Frontal cortex (tissue), 4 donors: Measurements from ENCODE around the gene PLPP2. TPM values are rescaled to one million over a fixed set of nuclear protein-coding genes. Genes with fewer than 3 reads are reported as not detected.
"Not testable (repeated sequence)": the region's sequence is repeated elsewhere in the genome, so short reads cannot be mapped to it uniquely, and the experiment has no call there.

ENCODE experiments used
- DNase-seq, 2 donors: peaks; one replicate each; pipeline ENCODE4 v3.0.0; 2012; ENCODE audit warnings: low spot score in 2 of 2
- FAIRE-seq: peaks from 2 replicates; lab custom pipeline; 2012; peaks lifted over from hg19 to GRCh38; lab: Jason Lieb, UNC
- total RNA-seq: library from RNA; depleted of rRNA; stranded (reverse); fragments of >200 nt; gene quantifications from one replicate; pipeline ENCODE4 v1.2.3, GENCODE V29; 2014
- donor health status: control.
- donor health status: control.
- donor health status: control.

The PLPP2 gene
- total RNA-seq, 1 donor from 2014 or later, result 2.4 TPM

DNA sequence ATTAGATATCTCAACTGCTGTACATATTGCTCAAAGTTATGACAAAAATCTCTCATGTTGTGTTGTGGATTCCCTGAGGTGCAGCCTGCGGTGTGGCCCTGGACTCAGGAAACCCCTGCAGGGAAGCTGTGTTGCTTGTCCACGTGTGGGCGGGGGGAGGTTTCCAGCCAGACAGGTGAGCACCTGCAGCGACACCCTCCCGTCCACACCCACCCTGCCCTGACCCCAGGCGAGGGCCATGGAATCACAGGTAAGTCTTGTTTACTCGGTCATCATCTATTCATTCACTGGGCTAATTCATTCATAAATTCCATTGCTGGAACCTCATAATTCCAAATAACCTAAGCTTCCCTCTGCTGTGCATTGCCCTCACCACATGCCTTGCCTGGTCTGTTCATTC lies 14.1 kb downstream of the PLPP2 start:
- no peak for DNase-seq
- no peak for FAIRE-seq

DNA sequence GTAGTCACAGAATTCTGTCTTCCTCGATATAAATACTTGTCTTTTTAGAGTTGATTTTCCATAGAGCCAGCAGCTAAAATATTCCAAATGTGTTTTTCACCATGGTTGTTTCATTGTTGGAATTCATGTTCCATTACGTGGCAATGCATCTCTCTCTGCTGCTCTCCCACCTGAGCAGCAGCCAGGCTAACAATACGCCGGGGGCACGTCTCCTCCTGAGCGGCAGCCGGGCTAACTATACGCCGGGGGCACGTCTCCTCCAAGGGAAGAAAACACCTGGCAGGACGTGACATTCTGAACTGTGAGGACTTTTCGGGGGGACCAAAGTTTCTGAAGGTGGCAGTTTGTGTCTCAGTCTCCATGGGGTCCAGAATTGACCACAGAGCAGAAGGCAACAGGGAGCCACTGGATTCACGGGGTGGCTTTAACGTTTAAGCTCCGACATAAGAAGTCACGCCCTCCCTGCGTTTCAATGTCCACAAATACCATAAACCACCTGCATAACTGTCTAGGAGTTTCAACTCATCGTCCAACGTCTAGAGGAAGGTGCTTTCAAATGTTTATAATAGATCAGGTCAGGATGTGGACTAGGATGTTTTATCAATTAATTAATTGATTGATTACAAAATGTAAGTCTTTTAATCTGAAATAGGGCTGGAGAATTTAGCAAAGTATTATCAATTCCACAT lies 15.1 kb downstream of the PLPP2 start:
- FAIRE-seq (no peak), DNase-seq (no peak)

DNA sequence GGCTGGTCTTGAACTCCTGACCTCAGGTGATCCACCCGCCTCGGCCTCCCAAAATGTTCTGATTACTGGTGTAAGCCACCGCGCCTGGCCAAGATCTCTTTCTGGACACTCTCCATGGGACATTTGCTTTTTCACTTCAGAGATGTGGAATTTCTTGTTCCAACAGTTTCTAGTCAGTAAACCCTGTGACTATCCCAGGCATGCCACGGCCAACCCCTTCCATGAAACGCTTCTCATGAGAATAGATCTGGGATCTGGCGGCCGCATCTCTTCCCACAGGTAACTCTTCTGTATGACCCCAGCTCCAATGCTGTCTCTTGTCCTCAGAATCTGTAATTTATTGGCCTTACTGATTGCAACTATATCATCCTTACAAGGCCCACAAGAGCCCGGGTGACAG lies 16.2 kb downstream of the PLPP2 start:
- FAIRE-seq (no peak), DNase-seq (no peak)

DNA sequence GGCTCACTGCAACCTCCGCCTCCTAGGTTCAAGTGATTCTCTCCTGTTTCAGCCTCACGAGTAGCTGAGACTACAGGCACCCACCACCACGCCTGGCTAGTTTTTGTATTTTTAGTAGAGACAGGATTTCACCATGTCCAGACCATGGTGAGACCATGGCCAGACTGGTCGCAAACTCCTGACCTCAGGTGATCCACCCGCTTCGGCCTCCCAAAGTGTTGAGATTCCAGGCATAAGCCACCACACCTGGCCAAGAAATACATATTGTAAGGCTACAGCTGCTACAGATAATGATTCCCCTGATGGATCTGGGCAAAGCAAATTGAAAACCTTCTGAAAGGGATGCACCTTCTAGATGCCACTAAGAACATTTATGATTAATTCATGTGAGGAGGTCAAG lies 17.8 kb downstream of the PLPP2 start:
- DNase-seq (no peak), FAIRE-seq (no peak)

DNA sequence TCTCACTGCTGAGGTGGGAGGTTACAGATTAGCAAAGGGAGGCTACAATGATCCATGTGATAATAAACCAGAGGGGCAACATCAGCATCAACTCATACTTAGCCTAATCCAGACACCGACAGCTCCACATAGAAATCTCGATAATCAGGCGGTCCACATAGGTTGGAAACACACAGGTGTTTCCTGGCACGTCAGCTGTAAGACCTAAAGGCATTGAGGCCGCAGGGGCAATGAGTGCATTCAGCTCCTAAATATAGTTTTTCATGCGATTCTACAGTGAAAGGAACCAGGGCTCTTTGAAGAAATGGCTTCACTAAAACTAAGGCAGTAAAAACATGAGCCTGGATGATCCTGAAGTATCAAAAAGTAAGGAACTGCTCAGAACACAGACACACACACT lies 19.3 kb downstream of the PLPP2 start:
- FAIRE-seq (no peak), DNase-seq (no peak)

DNA sequence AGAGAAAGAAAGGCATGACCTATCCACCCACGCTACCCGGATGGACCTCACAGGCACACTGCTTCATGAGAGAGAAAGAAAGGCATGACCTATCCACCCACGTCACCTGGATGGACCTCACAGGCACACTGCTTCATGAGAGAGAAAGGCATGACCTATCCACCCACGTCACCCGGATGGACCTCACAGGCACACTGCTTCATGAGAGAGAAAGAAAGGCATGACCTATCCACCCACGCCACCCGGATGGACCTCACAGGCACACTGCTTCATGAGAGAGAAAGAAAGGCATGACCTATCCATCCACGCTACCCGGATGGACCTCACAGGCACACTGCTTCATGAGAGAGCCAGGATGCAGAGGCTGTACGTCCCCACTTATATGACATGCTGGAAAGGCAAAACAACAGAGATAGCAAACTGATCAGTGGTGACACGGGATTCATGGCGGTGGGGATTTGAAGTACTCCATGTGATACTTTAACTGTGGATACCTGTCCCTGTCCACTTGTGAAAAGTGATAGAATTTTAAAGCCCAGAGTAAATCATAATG lies 20.4 kb downstream of the PLPP2 start:
- FAIRE-seq, DNase-seq: not testable (repeated sequence)

DNA sequence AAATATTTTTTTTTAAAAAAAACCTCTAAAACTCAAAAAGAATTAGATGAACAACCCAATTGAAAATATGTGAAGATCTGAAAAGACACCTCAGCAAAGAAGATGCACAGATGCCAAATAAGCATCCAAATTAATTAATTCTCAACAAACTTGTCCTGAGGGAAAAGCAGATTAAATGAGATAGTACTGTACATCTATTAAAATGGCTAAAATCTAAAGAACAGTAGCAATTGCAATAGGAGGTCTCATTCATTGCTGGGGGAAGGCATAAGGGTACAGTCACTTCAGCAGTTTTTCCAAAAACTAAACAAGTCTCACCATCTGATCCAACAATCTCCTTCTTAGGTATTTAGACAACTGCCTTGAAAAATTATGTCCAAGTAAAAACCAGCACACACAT lies 22.0 kb downstream of the PLPP2 start:
- DNase-seq (no peak), FAIRE-seq (no peak)

DNA sequence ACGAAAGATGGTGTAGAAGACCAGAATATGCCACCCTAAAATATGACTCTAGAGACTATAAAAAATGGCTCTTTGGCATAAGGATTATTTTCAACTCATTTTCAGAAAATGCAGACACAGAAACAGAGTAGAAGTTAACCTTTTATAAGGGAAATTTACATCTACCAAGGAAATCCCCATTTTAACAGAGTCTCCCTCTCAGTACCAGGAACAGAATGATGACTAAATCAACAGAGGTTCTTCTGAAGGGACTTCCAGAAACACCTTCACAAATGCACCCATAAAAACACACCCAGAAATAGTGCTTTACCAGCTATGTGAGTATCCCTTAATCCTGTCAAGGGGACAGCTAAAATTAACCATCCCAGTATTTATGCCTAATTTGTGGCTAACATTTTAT lies 29.1 kb downstream of the PLPP2 start:
- DNase-seq (no peak), FAIRE-seq (no peak)

DNA sequence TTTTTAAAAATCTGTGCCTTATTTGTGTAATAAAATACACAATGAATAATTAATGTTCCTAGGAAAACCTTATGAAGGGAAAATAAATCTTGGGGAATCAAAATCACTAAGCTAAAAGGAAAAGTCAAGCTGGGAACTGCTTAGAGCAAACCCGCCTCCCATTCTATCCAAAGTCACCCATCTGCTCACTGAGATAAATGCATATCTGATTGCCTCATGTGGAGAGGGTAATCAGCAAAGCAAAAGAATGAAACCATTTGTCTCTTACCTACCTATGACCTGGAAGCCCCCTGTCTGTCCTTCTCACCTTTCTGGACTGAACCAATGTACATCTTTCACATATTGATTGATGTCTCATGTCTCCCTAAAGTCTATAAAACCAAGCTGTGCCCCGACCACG lies 34.4 kb downstream of the PLPP2 start:
- FAIRE-seq, DNase-seq: not testable (repeated sequence)

DNA sequence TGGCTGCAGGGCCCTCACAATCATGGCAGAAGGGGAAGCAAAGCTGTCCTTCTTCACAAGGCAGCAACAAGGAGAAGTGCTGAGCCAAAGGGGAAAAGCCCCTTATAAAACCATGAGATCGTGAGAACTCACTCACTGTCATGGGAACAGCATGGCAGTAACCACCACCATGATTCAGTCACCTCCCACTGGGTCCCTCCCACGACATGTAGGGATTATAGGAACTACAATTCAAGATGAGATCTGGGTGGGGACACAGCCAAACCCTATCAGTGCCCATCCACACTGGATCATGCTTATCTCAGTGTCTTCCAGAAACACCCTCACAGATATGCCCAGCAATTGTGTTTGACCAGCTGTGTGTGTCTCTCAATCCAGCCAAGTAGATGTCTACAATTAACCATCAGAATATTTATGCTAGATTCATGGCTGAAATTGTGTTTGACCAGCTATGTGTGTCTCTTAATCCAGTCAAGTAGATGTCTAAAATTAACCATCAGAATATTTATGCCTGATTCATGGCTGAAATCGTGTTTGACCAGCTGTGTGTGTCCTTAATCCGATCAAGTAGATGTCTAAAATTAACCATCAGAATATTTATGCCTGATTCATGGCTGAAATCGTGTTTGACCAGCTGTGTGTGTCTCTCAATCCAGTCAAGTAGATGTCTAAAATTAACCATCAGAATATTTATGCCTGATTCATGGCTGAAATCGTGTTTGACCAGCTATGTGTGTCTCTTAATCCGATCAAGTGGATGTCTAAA lies 38.6 kb downstream of the PLPP2 start:
- FAIRE-seq, result not testable (repeated sequence)

DNA sequence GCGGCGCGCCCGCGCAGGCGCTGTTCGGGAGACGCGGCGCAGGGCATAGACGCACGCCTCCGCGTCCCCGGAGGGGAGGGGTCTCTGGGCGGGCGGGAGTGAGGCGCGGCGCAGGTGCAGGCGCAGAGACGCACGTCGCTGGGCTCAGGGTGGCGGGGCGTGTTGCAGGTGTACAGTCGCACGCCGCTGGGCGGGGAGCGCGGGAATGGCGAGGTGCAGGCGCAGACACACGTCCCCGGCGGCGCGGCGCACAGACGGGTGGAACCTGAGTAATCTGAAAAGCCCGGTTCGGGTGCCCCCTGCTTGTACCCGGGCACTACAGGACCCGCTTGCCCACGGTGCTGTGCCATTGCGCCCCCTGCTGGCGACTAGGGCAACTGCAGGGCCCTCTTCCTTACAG lies 44.7 kb downstream of the PLPP2 start:
- FAIRE-seq, result no peak
- no peak for DNase-seq

More for the DNA sequence above, 38.6 kb downstream of the PLPP2 start:
- DNase-seq, result not testable (repeated sequence)

DNA sequence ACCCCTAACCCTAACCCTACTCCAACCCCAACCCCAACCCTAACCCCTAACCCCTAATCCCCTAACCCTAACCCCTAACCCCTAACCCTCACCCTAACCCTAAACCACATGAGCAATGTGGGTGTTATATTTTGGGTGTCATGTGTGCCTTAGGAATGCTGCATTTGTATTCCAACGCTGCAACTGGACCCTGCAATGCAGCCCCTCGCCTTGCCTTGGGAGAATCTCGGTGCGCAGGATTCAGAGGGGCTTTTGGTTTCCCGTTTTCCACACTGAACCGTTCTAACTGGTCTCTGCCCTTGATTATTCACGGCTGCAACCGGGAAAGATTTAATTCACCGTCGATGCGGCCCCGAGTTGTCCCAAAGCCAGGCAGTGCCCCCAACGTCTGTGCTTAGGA lies 45.3 kb downstream of the PLPP2 start:
- not testable (repeated sequence) for DNase-seq, FAIRE-seq

DNA sequence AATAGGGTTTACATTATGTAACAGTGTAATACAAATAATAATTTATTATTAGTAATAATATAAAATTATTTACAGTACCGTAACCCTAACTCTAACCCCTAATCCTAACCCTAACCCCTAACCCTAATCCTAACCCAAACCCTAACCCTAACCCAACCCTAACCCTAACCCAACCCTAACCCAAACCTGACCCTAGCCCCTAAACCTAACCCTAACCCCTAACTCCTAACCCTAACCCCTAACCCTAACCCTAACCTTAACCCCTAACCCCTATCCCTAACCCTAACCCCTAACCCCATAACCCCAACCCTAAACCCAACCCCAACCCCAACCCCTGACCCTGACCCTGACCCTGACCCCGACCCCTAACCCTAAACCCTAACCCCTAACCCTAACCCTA lies 45.7 kb downstream of the PLPP2 start:
- DNase-seq, result no peak
- FAIRE-seq, result no peak

Other genes with a start within 250 kb of the PLPP2 start
- gene OR4F17, start 184.3 kb downstream of the PLPP2 start, total RNA-seq, result not detected
- gene MIER2, start 53.4 kb upstream of the PLPP2 start, total RNA-seq, result 3.7 TPM
- 20.8 TPM for gene C2CD4C, start 117.7 kb upstream of the PLPP2 start, total RNA-seq
- gene SHC2, start 169.6 kb upstream of the PLPP2 start, total RNA-seq, result 9.8 TPM
- 1.2 TPM for gene MADCAM1, start 205.1 kb upstream of the PLPP2 start, total RNA-seq
- gene TPGS1, start 216.1 kb upstream of the PLPP2 start, total RNA-seq, result 26.1 TPM
- 55.4 TPM for gene CDC34, start 240.4 kb upstream of the PLPP2 start, total RNA-seq